ENCODE data around the gene ZNF423.
A peak's percentile ranks its signal among the peaks of the same experiment; 100 is the strongest.

The ZNF423 gene

GRCh38 chr16:49503256-49504022 lies 352.5 kb downstream of the ZNF423 start:
- Mint-ChIP-seq H3K36me3 (peaks cover 2% of the 10 kb centered on the region), H3K4me3 (peak overlapping the region; percentile 63), H3K4me1 (peaks cover 10% of the 10 kb centered on the region), H3K27me3 (peaks cover 8% of the 10 kb centered on the region), H3K27ac (no peak overlapping the region), H3K9me3 (peaks cover 7% of the 10 kb centered on the region)
- ATAC-seq (ENCODE audit: low read depth) (no peak), DNase-seq (ENCODE audit: low spot score in 2 of 2) (no peak)

DNA sequence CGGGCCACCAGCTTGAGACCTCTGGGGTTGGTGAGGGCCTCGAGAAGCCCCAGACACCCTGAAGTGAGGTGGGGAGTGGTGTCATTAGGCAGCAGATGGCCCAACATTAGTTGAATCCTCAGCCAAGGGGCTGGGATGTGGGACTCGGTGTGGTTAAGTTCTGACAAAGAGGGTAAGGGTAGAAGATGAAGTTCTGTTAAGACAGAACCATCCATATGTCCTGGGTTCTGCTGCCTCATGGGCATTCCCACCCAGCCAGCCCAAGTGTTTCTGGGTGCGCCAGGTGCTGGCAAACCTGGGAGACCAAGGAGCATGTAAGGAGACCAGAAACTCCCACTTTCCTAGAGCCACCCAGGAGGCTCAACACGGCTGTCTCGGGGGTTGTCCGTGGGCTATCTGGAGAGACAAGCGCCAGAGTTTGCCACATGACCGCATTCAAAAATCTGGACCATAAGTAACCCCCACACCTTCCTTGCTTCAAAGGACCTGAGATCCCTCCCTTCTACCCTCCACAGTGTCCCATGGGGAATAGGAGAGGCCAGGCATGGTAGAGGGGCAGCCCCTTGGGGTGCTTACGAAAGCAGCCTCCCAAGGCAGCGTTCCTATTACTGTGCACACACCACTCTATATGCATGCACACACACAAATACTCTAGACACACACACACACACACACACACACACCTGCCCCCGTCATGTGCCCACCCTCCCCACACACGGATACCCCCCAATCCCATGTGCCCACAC lies 353.6 kb downstream of the ZNF423 start:
- no peak for ATAC-seq (ENCODE audit: low read depth)
- Mint-ChIP-seq H3K4me3 (no peak overlapping the region), H3K27ac (no peak overlapping the region), H3K27me3 (peaks cover 8% of the 10 kb centered on the region), H3K4me1 (peaks cover 10% of the 10 kb centered on the region), H3K36me3 (peaks cover 2% of the 10 kb centered on the region), H3K9me3 (peaks cover 7% of the 10 kb centered on the region)
- no peak for DNase-seq (ENCODE audit: low spot score in 2 of 2)

DNA sequence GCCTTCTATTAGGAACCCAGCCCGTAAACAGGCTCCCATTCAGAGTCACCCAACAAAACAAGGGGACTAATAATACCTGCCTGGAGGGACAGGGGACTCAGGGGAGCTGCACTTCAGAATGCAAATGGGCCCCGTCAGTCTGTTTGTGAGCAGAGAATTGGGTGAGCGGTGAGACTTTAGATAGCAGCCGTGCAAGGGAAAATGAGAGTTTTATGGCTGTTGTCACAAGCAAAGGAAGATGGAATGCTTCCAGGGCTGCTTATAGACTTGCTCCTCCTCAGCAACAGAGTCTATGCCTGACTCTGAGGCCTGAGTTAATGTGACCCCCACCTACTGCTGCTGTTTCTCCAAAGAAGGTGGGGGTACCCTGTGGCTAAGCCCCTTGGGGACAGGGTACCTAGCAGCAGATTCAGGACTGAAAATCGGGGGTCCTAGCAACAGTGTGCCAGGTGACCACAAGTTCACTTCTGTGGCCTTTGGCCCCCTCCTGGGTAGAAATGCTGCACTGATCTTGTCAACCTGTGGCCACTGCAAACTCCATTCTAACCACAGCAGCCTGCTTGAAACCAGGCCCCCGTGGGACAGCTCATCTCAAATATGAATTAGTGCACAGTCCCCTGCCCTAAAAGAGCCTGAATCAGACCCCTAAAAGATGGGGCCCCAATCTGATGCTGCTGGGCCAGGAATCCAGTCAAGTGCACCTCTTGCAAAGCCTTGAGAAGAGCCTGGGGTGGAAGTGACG lies 355.9 kb downstream of the ZNF423 start:
- Mint-ChIP-seq H3K4me3 (no peak overlapping the region), H3K9me3 (no peaks in the 10 kb centered on the region), H3K27me3 (peaks cover 8% of the 10 kb centered on the region), H3K27ac (no peak overlapping the region), H3K36me3 (no peaks in the 10 kb centered on the region), H3K4me1 (peaks cover 10% of the 10 kb centered on the region)
- ATAC-seq (ENCODE audit: low read depth) (no peak), DNase-seq (ENCODE audit: low spot score in 2 of 2) (no peak)

GRCh38 chr16:49499414-49499785 lies 356.5 kb downstream of the ZNF423 start:
- Mint-ChIP-seq H3K27ac (no peak overlapping the region), H3K4me1 (peaks cover 10% of the 10 kb centered on the region), H3K36me3 (no peaks in the 10 kb centered on the region), H3K27me3 (peaks cover 8% of the 10 kb centered on the region), H3K4me3 (no peak overlapping the region), H3K9me3 (no peaks in the 10 kb centered on the region)
- DNase-seq (ENCODE audit: low spot score in 2 of 2), result no peak
- no peak for ATAC-seq (ENCODE audit: low read depth)

GRCh38 chr16:49498666-49499413 lies 357.1 kb downstream of the ZNF423 start:
- no peaks in the 10 kb centered on the region for H3K9me3 Mint-ChIP-seq
- no peak overlapping the region for H3K27ac Mint-ChIP-seq
- no peaks in the 10 kb centered on the region for H3K36me3 Mint-ChIP-seq
- no peak overlapping the region for H3K4me3 Mint-ChIP-seq
- no peak for ATAC-seq (ENCODE audit: low read depth)
- H3K4me1 Mint-ChIP-seq, result peaks cover 10% of the 10 kb centered on the region
- H3K27me3 Mint-ChIP-seq, result peaks cover 8% of the 10 kb centered on the region
- DNase-seq (ENCODE audit: low spot score in 2 of 2), result no peak

DNA sequence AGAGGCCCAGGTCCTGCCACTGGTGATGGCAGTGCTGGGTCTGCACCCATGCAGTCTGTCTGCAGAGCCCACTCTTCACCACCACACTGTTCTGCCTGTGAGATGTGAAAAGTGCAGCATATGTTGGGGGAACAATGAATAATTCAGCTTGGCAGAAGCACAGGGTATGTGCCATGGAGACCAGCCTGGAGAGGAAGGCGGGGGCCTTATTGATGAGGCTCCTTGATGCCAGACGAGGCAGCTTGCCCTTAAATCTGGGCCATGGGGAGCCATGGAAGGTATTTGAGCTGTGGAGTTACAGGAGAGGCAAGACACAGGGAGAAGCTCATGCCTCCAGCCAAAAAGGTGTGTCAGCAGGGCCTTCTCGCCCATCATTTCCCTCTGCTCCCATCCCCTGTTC lies 357.6 kb downstream of the ZNF423 start:
- no peaks in the 10 kb centered on the region for H3K36me3 Mint-ChIP-seq
- H3K27ac Mint-ChIP-seq, result no peak overlapping the region
- H3K4me1 Mint-ChIP-seq, result peaks cover 5% of the 10 kb centered on the region
- H3K9me3 Mint-ChIP-seq, result no peaks in the 10 kb centered on the region
- peaks cover 9% of the 10 kb centered on the region for H3K27me3 Mint-ChIP-seq
- ATAC-seq (ENCODE audit: low read depth) (no peak), DNase-seq (ENCODE audit: low spot score in 2 of 2) (no peak)
- no peak overlapping the region for H3K4me3 Mint-ChIP-seq

DNA sequence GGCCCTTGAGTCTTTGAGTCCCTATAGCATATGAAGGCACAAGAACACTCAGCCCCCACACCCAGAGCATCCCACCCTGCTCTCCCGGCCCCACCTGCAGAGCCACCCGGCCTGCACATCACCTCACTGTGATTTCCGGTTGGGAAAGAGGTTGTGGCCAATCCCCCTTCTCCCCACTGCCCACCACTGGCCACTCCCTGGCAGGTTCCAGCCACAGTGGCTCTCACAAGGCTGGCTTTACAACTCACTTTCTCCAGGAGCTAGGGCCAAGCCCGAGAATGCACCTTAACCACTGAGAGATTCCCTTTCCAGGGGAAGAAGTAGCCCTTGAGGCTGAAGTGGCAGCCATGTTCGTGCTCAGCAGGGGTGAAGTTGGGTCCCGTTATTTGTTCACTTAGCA lies 358.4 kb downstream of the ZNF423 start:
- Mint-ChIP-seq H3K9me3 (no peaks in the 10 kb centered on the region), H3K36me3 (no peaks in the 10 kb centered on the region), H3K4me1 (no peaks in the 10 kb centered on the region), H3K27me3 (peaks cover 7% of the 10 kb centered on the region), H3K4me3 (no peak overlapping the region), H3K27ac (no peak overlapping the region)
- ATAC-seq (ENCODE audit: low read depth), result no peak
- DNase-seq (ENCODE audit: low spot score in 2 of 2), result no peak

GRCh38 chr16:49496656-49497055 lies 359.3 kb downstream of the ZNF423 start:
- H3K27me3 Mint-ChIP-seq, result peaks cover 7% of the 10 kb centered on the region
- ATAC-seq (ENCODE audit: low read depth) (no peak), DNase-seq (ENCODE audit: low spot score in 2 of 2) (no peak)
- no peak overlapping the region for H3K4me3 Mint-ChIP-seq
- no peak overlapping the region for H3K27ac Mint-ChIP-seq
- H3K9me3 Mint-ChIP-seq, result no peaks in the 10 kb centered on the region
- no peaks in the 10 kb centered on the region for H3K36me3 Mint-ChIP-seq
- H3K4me1 Mint-ChIP-seq, result no peaks in the 10 kb centered on the region

DNA sequence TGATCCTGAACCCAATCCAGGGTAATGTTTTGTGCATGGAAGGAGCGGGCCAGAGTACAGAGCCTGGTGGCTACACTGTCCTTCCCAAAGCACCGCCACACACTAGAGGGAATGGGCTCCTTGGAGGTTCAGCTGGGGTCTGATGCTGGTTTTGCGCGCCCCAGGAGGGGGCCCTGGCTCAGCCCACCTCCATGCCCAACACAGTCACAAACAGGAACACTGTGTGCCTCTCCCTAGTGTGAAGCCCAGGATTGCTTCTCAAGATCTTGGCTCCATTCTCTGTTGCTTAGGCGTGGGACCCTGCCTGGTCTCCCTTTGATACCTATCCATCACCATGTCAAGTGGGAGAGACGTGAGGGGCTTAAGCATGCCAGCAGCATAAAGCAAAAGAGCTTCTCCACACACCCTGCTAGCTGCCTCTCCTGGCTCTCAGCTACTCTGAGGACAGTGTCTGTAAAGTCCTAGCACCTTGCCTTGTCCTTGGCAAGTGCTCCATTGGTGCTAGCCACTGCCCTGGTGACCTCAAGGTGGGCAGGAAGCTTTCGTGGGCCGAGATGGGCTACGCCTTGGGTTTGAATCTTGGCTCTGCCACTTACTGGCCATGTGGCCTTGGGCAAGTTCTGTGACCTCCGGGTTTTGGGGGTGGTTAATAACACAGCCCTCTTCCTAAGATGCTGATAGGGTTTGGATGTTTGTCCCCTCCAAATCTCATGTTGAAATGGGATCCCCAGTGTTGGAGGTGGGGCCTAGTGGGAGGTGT lies 360.1 kb downstream of the ZNF423 start:
- Mint-ChIP-seq H3K4me3 (no peak overlapping the region), H3K27me3 (peaks cover 7% of the 10 kb centered on the region), H3K4me1 (no peaks in the 10 kb centered on the region), H3K9me3 (no peaks in the 10 kb centered on the region), H3K27ac (no peak overlapping the region), H3K36me3 (no peaks in the 10 kb centered on the region)
- ATAC-seq (ENCODE audit: low read depth) (no peak), DNase-seq (ENCODE audit: low spot score in 2 of 2) (no peak)

- Mint-ChIP-seq H3K27ac (no peak overlapping the region), H3K4me3 (no peak overlapping the region), H3K4me1 (no peaks in the 10 kb centered on the region), H3K27me3 (peaks cover 7% of the 10 kb centered on the region), H3K36me3 (no peaks in the 10 kb centered on the region), H3K9me3 (no peaks in the 10 kb centered on the region)
- no peak for DNase-seq (ENCODE audit: low spot score in 2 of 2)
- ATAC-seq (ENCODE audit: low read depth), result no peak
Observed at GRCh38 chr16:49494891-49495566, 360.9 kb downstream of the ZNF423 start.

GRCh38 chr16:49494474-49494873 lies 361.4 kb downstream of the ZNF423 start:
- Mint-ChIP-seq H3K9me3 (no peaks in the 10 kb centered on the region), H3K27me3 (peaks cover 7% of the 10 kb centered on the region), H3K27ac (no peak overlapping the region), H3K4me3 (no peak overlapping the region), H3K36me3 (no peaks in the 10 kb centered on the region), H3K4me1 (no peaks in the 10 kb centered on the region)
- no peak for ATAC-seq (ENCODE audit: low read depth)
- DNase-seq (ENCODE audit: low spot score in 2 of 2), result no peak

DNA sequence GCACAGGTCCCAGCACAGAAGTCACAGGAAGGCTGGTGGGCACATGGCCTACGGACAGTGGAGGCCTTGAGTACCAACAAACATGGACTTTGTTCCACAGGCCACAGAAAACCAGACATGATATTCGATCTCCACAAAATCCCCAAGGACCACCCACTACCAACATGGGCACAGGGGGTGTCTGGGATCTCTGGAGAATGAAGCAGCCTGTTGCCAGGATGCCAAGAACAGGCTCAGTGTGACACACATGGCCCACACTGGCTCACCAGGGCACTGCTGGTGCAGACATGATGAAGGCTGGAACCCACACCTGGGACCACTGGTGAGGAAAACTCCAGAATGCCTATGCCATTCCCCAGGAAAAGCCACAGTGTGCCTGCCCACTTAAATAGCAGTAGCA lies 362.1 kb downstream of the ZNF423 start:
- H3K36me3 Mint-ChIP-seq, result no peaks in the 10 kb centered on the region

More for the DNA sequence above, 362.1 kb downstream of the ZNF423 start:
- Mint-ChIP-seq H3K9me3 (no peaks in the 10 kb centered on the region), H3K27me3 (peaks cover 7% of the 10 kb centered on the region), H3K4me3 (no peak overlapping the region), H3K4me1 (no peaks in the 10 kb centered on the region), H3K27ac (no peak overlapping the region)
- no peak for ATAC-seq (ENCODE audit: low read depth)
- DNase-seq (ENCODE audit: low spot score in 2 of 2), result no peak

Data from memory B cell (primary cell).